Left lobe of liver (tissue), 2 donors: Measurements from ENCODE around the gene GYPB. TPM values are rescaled to one million over a fixed set of nuclear protein-coding genes. Genes with fewer than 3 reads are reported as not detected.
"Not testable (repeated sequence)": the region's sequence is repeated elsewhere in the genome, so short reads cannot be mapped to it uniquely, and the experiment has no call there.

Source experiments
- ATAC-seq: fragments of 200-7000 bp; cut with Tn5 transposase; one replicate; pipeline ENCODE4 v1.9.1; 2020; ENCODE audit warnings: mild to moderate bottlenecking, moderate library complexity
- DNase-seq: peaks from one replicate; pipeline ENCODE4 v3.0.0-alpha.2; 2020; ENCODE audit warnings: low spot score
- total RNA-seq: library from RNA; stranded (reverse); gene quantifications from one replicate; pipeline ENCODE4 v1.2.1, GENCODE V29; 2021
- donor health status: DM: no; HTN: no; CAD: no; lungs with moderate emphysema.
- donor health status: DM: no; HTN: yes; CAD: no.

GYPB gene
- total RNA-seq, 1 donor from 2014 or later, result not detected

- DNase-seq, ATAC-seq: not testable (repeated sequence)
Measured at GRCh38 chr4:144016057-144016605, 3.0 kb downstream of the GYPB start.

GRCh38 chr4:144014808-144015207, 4.4 kb downstream of the GYPB start:
- no peak for ATAC-seq

DNA sequence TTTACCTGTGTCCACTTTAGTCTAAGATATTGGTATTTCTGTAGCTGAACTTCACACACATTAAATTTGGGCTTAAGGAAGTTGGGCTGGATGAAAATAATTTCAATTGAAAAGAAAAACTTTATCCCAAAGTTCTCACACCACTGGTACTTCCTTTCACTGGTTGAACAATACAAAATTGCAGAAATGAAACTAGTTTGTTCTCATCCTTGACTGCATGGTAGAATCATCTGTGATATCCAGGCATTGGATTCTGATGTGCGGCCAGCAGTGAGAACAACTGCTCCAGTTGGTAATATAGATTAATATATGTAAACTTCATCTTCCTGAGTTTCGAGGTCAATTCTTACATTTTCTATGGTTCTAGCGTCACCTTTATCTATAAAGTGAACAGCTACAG, 10.6 kb downstream of the GYPB start:
- DNase-seq, ATAC-seq: not testable (repeated sequence)

More at GRCh38 chr4:144014808-144015207, 4.4 kb downstream of the GYPB start:
- no peak for DNase-seq

DNA sequence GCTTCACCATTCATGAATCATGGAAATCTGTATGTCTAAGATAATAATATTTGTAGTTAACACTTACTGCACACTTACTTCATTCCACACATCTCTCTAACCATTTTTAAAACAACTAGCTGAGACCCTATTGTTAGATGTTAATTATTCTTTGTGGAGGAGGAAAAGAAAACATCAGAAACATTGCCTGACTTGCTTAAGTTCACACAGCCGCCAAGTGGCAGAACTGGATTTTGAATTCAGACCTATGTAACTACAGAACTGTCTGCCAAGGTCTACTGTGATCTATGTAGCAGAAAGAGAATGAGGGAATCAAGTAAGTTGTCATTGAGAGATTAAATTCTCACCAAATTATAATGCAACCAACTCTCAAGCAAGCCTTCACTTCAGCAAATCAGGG, 11.2 kb downstream of the GYPB start:
- not testable (repeated sequence) for ATAC-seq, DNase-seq

DNA sequence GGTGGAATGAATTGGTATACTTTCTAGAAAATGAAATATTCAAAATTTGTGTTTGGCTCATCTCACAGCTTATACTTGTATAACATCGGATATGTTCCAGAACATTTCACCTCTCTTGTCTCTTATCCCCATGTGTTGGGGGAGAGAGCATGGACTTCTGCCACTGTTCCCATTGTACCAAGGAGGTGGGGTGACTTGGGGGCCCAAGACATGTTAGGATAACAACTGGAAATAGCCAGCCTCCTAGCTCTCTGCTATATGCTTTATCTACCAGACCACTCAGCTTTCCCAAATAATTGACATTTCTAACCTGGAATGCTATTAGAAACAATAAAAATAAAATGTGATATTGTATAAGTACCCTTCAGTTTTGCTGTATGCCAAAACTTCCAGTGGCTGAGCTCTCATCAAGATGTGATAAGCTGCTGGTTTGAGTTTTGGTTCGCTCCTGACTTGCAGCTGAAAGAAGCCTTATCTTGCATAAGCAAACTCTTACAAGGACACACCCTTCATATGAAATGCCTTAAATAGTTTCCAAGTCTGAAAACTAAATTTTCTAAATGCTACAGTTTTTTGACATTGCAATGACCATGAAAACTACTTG, 12.9 kb downstream of the GYPB start:
- DNase-seq, ATAC-seq: not testable (repeated sequence)

- not testable (repeated sequence) for ATAC-seq
Measured at GRCh38 chr4:144005558-144005953, 13.6 kb downstream of the GYPB start.

DNA sequence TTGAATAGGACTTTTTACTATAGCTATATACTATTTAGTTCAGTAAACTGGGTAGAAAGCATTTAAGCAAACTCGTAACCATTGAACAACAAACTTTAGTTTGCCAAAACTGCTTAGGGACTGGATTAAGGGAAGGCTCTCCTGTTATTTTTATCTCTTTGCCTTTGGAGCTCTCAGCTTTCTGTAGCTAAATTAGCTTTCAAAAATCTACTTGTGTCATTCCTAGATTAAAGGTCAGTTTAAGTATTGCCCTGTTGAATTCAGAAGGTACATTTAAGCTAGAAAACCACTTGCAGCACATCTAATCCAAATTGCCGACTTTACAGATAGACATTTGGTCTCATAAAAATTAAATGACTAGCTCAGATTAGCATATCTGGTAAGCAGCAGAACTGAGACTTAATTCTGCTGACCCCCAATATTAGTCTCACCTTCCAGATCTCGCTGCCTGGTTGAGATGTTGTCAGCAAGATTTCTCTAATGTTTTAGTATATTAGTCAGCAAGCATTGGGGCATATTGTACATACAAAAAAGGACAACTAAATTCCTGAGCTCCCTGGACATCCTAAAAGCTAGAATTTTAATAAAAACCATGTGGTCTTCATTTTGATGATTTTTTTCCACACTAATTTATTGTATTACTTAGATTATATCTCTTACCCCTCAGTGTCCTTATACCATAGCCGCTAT, 14.2 kb downstream of the GYPB start:
- not testable (repeated sequence) for DNase-seq, ATAC-seq

More at GRCh38 chr4:144005558-144005953, 13.6 kb downstream of the GYPB start:
- DNase-seq, result not testable (repeated sequence)

GRCh38 chr4:144003890-144004265, 15.3 kb downstream of the GYPB start:
- ATAC-seq, DNase-seq: not testable (repeated sequence)

- not testable (repeated sequence) for DNase-seq, ATAC-seq
Measured at GRCh38 chr4:144003205-144003889, 15.8 kb downstream of the GYPB start.

GRCh38 chr4:144000331-144000995, 18.7 kb downstream of the GYPB start:
- not testable (repeated sequence) for DNase-seq, ATAC-seq

- not testable (repeated sequence) for DNase-seq, ATAC-seq
Measured at GRCh38 chr4:143996193-143996592, 23.0 kb downstream of the GYPB start.

DNA sequence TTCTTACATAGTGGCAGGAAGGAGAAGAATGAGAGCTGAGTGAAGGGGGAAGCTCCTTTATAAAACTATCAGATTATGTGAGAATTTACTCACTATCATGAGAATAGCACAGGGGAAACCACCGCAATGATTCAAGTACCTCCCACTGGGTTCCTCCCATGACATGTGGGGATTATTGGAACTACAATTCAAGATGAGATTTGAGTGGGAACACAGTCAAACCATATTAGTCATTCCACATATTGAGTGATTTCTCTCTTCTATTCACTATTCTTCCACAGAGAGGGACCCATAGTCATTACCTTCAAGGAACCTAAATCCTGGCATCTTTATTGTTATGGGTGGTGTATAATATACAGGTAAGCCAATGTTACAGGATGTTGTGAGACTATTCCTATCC, 27.4 kb downstream of the GYPB start:
- not testable (repeated sequence) for DNase-seq, ATAC-seq

DNA sequence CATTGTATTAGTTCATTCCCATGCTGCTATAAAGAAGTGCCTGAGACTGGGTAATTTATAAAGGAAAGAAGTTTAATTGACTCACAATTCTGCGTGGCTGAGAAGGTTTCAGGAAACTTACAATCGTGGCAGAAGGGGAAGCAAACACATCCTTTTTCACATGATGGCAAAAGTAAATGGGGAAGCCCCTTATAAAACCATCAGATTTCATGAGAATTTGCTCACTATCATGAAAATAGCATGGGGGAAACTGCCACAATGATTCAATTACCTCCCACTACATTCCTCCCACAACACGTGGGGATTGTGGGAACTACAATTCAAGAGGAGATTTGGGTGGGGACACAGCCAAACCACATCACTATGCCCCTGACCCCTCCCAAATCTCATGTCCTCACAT, 28.5 kb downstream of the GYPB start:
- DNase-seq, ATAC-seq: not testable (repeated sequence)

DNA sequence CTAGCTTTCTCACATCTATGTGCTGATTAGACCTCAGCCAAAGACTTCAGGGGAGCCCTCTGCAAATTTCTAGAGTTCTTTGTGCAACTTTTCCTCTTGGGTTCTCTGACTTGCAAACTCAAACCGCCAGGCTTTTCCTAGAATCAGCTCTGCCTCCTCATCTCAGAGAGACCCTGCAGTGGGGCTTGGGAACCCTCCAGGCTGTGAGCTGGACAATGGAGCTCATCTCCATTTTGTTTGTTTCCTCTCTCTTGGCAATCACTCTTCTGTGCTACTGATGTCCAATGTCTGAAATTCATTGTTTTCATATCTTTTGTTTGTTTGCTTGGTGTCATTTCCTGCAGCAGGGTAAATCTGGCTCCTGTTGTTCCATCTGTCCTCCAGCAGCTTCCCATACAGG, 33.0 kb downstream of the GYPB start:
- no peak for ATAC-seq
- no peak for DNase-seq

DNA sequence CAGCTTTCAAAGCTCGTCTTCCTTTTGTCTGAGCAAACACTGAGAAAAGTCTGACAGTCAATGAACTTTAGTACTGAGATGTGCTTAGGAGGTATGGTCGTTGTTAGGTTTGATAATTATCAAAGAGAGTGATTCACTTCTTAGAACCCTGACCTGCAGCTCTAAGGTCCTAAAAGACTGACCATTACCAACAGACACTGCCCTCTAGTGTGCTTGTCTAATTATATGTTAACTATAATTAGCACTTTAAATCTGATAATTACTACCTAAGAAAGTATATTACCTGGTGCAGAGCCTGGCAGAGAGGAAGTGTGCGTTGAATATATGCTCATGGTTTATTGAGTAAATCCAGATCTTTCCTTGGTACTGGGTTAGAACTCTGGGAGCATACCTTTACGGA, 38.4 kb downstream of the GYPB start:
- not testable (repeated sequence) for DNase-seq
- ATAC-seq, result peak; percentile 19

DNA sequence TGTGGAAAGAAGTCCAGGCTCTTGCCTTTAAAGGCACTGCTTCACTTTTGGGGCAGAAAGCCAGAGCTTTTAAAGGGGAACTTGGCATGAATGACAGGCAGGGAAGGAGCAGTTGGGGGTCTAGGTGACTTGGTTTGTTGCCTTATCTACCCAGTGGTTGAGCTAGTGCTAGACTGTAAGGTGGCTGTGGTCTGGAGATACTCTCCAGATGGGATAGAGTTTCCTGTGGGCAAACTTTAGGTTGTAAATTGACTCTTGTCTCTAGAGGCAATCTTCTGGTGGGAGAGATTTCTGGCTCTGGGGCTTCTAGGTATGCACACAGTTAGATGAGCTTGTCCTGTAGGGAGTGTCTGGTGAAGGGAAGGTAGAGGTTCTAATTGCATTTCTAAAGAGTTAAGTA, 43.7 kb downstream of the GYPB start:
- not testable (repeated sequence) for DNase-seq, ATAC-seq

DNA sequence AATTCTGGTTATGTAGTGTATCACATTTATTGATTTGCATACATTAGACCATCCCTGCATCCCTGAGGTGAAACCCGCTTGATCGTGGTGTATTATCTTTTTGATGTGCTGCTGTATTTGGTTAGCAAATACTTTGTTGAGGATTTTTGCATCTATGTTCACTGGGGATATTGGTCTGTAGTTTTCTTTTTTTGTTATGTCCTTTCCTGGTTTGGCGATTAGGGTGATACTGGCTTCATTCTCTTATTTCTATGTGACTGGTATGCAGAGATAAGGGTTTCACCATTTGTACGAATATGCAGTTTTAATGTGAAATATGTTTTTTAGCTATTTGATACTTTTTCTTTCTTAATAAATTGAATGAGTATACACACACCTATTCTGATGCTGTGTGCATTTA, 45.2 kb downstream of the GYPB start:
- ATAC-seq, DNase-seq: not testable (repeated sequence)

DNA sequence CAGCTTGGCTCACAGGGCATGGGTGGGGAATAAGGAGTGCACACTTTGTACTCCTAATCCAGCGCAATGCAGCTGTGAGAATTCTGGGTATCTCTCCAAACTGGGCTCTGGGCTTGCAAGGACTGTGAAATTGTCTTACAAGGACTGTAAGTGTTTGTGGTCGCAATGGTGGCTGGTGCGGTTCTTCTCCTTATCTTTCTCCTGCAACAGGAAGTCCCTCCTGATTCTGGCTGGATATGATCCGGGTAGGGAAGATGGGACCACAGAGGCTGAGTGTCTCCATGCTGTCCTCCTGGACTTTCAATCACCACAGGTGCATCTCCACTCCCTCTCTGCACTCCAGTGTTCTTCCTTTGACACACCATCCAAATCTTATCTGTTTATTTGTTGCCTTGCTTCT, 58.1 kb downstream of the GYPB start:
- no peak for DNase-seq
- no peak for ATAC-seq

DNA sequence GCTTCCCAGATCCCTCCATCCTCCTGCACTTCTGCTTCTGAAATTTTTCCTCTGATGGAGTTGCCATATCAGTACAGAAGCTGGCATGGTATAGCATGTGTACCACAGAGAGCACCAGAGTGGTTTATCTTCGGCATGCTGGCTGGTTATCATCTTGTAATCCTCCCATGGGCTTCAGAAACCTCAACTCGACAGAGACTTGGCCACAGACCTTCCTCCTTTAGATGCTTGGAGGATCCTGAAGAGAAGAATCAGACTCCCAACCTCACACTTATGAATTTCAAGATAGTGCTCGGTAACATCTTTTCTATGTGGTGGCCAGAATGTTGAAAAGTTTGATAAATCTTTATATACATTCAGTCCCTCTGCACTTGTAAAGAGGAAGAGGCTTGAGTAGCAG, 63.9 kb downstream of the GYPB start:
- DNase-seq, ATAC-seq: not testable (repeated sequence)

DNA sequence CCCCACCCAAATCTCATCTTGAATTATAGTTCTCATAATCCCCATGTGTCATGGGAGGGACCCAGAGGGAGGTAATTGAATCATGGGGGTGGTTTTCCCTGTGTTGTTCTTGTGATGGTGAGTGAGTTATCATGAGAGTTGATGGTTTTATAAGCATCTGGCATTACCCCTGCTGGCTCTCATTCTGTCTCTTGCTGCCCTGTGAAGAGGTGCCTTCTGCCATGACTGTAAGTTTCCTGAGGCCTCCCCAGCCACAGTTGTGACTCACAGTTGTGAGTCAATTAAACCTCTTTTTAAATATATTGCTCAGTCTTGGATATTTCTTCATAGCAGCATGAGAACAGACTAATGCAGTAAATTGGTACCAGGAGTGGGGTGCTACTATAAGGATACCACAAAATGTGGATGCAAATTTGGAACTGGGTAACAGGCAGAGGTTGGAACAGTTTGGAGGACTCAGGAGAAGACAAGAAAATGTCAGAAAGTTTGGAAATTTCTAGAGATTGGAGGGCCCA, 67.7 kb downstream of the GYPB start:
- not testable (repeated sequence) for DNase-seq, ATAC-seq
